Esophagus muscularis mucosa (tissue), 4 donors: ENCODE data around the gene CEP350.

Experiments
- EP300 ChIP-seq: sonication (generic); formaldehyde crosslinking; IDR thresholded peaks from one replicate; pipeline ENCODE4 v1.6.1; 2017; ENCODE audit warnings: antibody characterized with exemption
- POLR2A ChIP-seq: fragments of 450-650 bp; IDR thresholded peaks from one replicate; pipeline ENCODE4 v1.6.1; 2017; ENCODE audit warnings: antibody characterized with exemption, moderate library complexity, mild to moderate bottlenecking, low read depth
- POLR2AphosphoS5 ChIP-seq, 2 donors: sonication (generic); formaldehyde crosslinking; IDR thresholded peaks; one replicate each; pipeline ENCODE4 v1.6.1; 2017; ENCODE audit warnings: antibody characterized with exemption in 2 of 2
- TF ChIP-seq, protein P1 (sequence below), 3 experiments: fragments of 200-600 bp in 2 of 3; fragments of 450-650 bp in 1 of 3; sonication (generic) in 2 of 3; IDR thresholded peaks; one replicate each; pipeline ENCODE4 v1.5.1; 2017 to 2019; ENCODE audit warnings: antibody characterized with exemption in 3 of 3, mild to moderate bottlenecking in 2 of 3, moderate library complexity in 1 of 3

DNA sequence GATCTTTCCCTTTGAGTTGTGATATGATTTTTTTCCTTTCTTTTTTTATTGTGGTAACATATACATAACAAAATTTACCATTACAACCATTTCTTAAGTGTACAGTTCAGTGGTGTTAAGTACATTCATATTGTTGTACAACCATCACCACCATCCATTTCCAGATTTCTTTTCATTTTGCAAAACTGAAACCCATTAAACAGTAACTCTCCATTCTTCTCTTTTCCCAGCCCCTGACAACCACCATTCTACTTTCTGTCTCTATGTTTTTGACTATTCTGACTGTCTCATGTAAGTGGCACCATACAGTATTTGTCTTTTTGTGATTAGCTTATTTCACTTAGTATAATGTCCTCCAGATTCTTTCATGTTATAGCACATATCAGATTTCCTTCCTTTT lies 30.3 kb downstream of the CEP350 start:
- TF ChIP-seq, protein P1, sequence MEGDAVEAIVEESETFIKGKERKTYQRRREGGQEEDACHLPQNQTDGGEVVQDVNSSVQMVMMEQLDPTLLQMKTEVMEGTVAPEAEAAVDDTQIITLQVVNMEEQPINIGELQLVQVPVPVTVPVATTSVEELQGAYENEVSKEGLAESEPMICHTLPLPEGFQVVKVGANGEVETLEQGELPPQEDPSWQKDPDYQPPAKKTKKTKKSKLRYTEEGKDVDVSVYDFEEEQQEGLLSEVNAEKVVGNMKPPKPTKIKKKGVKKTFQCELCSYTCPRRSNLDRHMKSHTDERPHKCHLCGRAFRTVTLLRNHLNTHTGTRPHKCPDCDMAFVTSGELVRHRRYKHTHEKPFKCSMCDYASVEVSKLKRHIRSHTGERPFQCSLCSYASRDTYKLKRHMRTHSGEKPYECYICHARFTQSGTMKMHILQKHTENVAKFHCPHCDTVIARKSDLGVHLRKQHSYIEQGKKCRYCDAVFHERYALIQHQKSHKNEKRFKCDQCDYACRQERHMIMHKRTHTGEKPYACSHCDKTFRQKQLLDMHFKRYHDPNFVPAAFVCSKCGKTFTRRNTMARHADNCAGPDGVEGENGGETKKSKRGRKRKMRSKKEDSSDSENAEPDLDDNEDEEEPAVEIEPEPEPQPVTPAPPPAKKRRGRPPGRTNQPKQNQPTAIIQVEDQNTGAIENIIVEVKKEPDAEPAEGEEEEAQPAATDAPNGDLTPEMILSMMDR (IDR thresholded peaks at IDR 0.05) = no peak
- TF ChIP-seq POLR2A (no peak), EP300 (no peak), POLR2AphosphoS5 (IDR thresholded peaks at IDR 0.05) (no peak)
